Thymus (tissue), 11 donors: ENCODE results near the gene LEF1. TPM values are rescaled to one million over a fixed set of nuclear protein-coding genes. Genes with fewer than 3 reads are reported as not detected.
A peak's percentile ranks its signal among the peaks of the same experiment; 100 is the strongest.

Source experiments
- DNase-seq, 9 donors: peaks; one replicate each; pipeline ENCODE4 v3.0.0-alpha.2; 2013; ENCODE audit warnings: low spot score in 9 of 9, low read depth in 6 of 9, missing footprints in 1 of 9
- H3K27ac ChIP-seq, 2 donors: one replicate each; pipeline ENCODE4 v1.5.1; 2013; ENCODE audit warnings: control low read depth in 1 of 2, low read depth in 1 of 2, low read length in 1 of 2, mild to moderate bottlenecking in 1 of 2, moderate library complexity in 1 of 2
- H3K27me3 ChIP-seq, 2 donors: one replicate each; pipeline ENCODE4 v1.5.1; 2013; ENCODE audit warnings: low read length in 1 of 2; ENCODE audit not compliant: control insufficient read depth in 2 of 2, insufficient read depth in 1 of 2
- H3K36me3 ChIP-seq, 2 donors: one replicate each; pipeline ENCODE4 v1.5.1; 2013; ENCODE audit warnings: low read length in 1 of 2, mild to moderate bottlenecking in 1 of 2, moderate library complexity in 1 of 2; ENCODE audit not compliant: control insufficient read depth in 2 of 2, insufficient read depth in 2 of 2
- H3K4me1 ChIP-seq, 2 donors: one replicate each; pipeline ENCODE4 v1.5.1; 2013; ENCODE audit warnings: low read length in 2 of 2; ENCODE audit not compliant: control insufficient read depth in 2 of 2, insufficient read depth in 2 of 2
- H3K4me3 ChIP-seq, 2 donors: one replicate each; pipeline ENCODE4 v1.5.1; 2013; ENCODE audit warnings: low read length in 2 of 2, control low read depth in 1 of 2, mild to moderate bottlenecking in 1 of 2
- H3K9me3 ChIP-seq, 2 donors: one replicate each; pipeline ENCODE4 v1.5.1; 2013; ENCODE audit warnings: low read length in 1 of 2, mild to moderate bottlenecking in 1 of 2; ENCODE audit not compliant: control insufficient read depth in 2 of 2, insufficient read depth in 1 of 2
- WGBS: extraction: QIAGEN DNeasy Blood & Tissue Kit; methylation state at CpG from one replicate; pipeline ENCODE4 v1.1.7; 2013; 5-methylcytosine and 5-hydroxymethylcytosine counted together
- polyA plus RNA-seq: library from polyadenylated mRNA; stranded (reverse); fragments of 200-250 nt; gene quantifications from one replicate; pipeline ENCODE4 v1.2.3, GENCODE V29; 2013
- total RNA-seq: library from RNA; stranded (reverse); fragments of 120-200 nt; gene quantifications from one replicate; pipeline ENCODE4 v1.2.4, GENCODE V29; 2013
- donor health status: healthy.

The LEF1 gene
- total and polyA plus RNA-seq, 2 donors = 536 to 655 TPM

GRCh38 chr4:108087293-108087967, 81.3 kb downstream of the LEF1 start:
- Histone ChIP-seq H3K36me3 (peaks cover 33 to 94% of the 10 kb centered on the region in 2 donors), H3K27ac (no peak overlapping the region), H3K9me3 (no peaks in the 10 kb centered on the region), H3K4me1 (peaks cover 0 to under 1% of the 10 kb centered on the region in 2 donors), H3K4me3 (no peak overlapping the region), H3K27me3 (no peaks in the 10 kb centered on the region)
- DNase-seq = no peak
- WGBS = 97% methylated on average over 6 of the region's 6 CpGs

GRCh38 chr4:108081256-108081655, 87.5 kb downstream of the LEF1 start:
- H3K9me3 ChIP-seq = no peaks in the 10 kb centered on the region
- H3K4me1 ChIP-seq = peaks cover 8 to 39% of the 10 kb centered on the region in 2 donors
- H3K4me3 ChIP-seq = no peak overlapping the region
- peaks cover 59 to 96% of the 10 kb centered on the region in 2 donors for H3K36me3 ChIP-seq
- 96% methylated on average over 16 of the region's 16 CpGs for WGBS
- no peaks in the 10 kb centered on the region for H3K27me3 ChIP-seq
- peak overlapping the region in 1 of 2 donors; percentile 60 for H3K27ac ChIP-seq
- no peak for DNase-seq

GRCh38 chr4:108080747-108081146, 88.0 kb downstream of the LEF1 start:
- Histone ChIP-seq H3K36me3 (peaks cover 64 to 96% of the 10 kb centered on the region in 2 donors), H3K27me3 (no peaks in the 10 kb centered on the region), H3K4me1 (peaks cover 8 to 40% of the 10 kb centered on the region in 2 donors), H3K27ac (peak overlapping the region in 1 of 2 donors; percentile 52), H3K4me3 (no peak overlapping the region), H3K9me3 (no peaks in the 10 kb centered on the region)
- no peak for DNase-seq
- 91% methylated on average over 10 of the region's 10 CpGs for WGBS

GRCh38 chr4:108078024-108078733, 90.6 kb downstream of the LEF1 start:
- peak in 5 of 9 donors; percentile 15 to 63 (median 31) for DNase-seq
- no peaks in the 10 kb centered on the region for H3K27me3 ChIP-seq
- H3K4me3 ChIP-seq = no peak overlapping the region
- H3K9me3 ChIP-seq = no peaks in the 10 kb centered on the region
- peaks cover 63 to 96% of the 10 kb centered on the region in 2 donors for H3K36me3 ChIP-seq
- peaks cover 19 to 46% of the 10 kb centered on the region in 2 donors for H3K4me1 ChIP-seq
- WGBS = 34% methylated on average over 5 of the region's 5 CpGs
- peak overlapping the region; percentile 25 to 50 for H3K27ac ChIP-seq

GRCh38 chr4:108072300-108072699, 96.4 kb downstream of the LEF1 start:
- Histone ChIP-seq H3K36me3 (peaks cover 65 to 94% of the 10 kb centered on the region in 2 donors), H3K27me3 (no peaks in the 10 kb centered on the region), H3K27ac (peak overlapping the region; percentile 1 to 77), H3K4me1 (peaks cover 13 to 32% of the 10 kb centered on the region in 2 donors), H3K9me3 (no peaks in the 10 kb centered on the region), H3K4me3 (no peak overlapping the region)
- DNase-seq = peak; percentile 37 to 81 (median 53)
- 22% methylated on average over 4 of the region's 4 CpGs for WGBS

- H3K4me1 ChIP-seq = peaks cover 13 to 25% of the 10 kb centered on the region in 2 donors
- no peak overlapping the region for H3K4me3 ChIP-seq
- no peaks in the 10 kb centered on the region for H3K9me3 ChIP-seq
- H3K27ac ChIP-seq = no peak overlapping the region
- WGBS = 58% methylated on average over 1 of the region's 1 CpG
- H3K27me3 ChIP-seq = no peaks in the 10 kb centered on the region
- H3K36me3 ChIP-seq = peaks cover 57 to 94% of the 10 kb centered on the region in 2 donors
- DNase-seq = no peak
Observed at GRCh38 chr4:108070775-108071174, 98.0 kb downstream of the LEF1 start.

GRCh38 chr4:108068442-108068841, 100.3 kb downstream of the LEF1 start:
- Histone ChIP-seq H3K36me3 (peaks cover 62 to 94% of the 10 kb centered on the region in 2 donors), H3K9me3 (no peaks in the 10 kb centered on the region), H3K4me1 (peaks cover 3 to 19% of the 10 kb centered on the region in 2 donors), H3K27ac (no peak overlapping the region), H3K27me3 (no peaks in the 10 kb centered on the region), H3K4me3 (no peak overlapping the region)
- no peak for DNase-seq

- 90% methylated on average over 5 of the region's 5 CpGs for WGBS
- Histone ChIP-seq H3K36me3 (peaks cover 64 to 98% of the 10 kb centered on the region in 2 donors), H3K4me1 (peaks cover 4 to 22% of the 10 kb centered on the region in 2 donors), H3K9me3 (no peaks in the 10 kb centered on the region), H3K27me3 (no peaks in the 10 kb centered on the region), H3K4me3 (no peak overlapping the region), H3K27ac (peak overlapping the region in 1 of 2 donors; percentile 1)
- DNase-seq = no peak
Observed at GRCh38 chr4:108060686-108061321, 107.9 kb downstream of the LEF1 start.

- Histone ChIP-seq H3K4me1 (peaks cover 5 to 23% of the 10 kb centered on the region in 2 donors), H3K36me3 (peaks cover 59 to 98% of the 10 kb centered on the region in 2 donors), H3K4me3 (no peak overlapping the region), H3K27me3 (no peaks in the 10 kb centered on the region), H3K27ac (no peak overlapping the region), H3K9me3 (no peaks in the 10 kb centered on the region)
- no peak for DNase-seq
- 87% methylated on average over 5 of the region's 5 CpGs for WGBS
Observed at GRCh38 chr4:108060164-108060563, 108.6 kb downstream of the LEF1 start.
